Psoas muscle (tissue), 8 donors: ENCODE results near the gene STT3A. TPM values are rescaled to one million over a fixed set of nuclear protein-coding genes. Genes with fewer than 3 reads are reported as not detected.

Source experiments
- ATAC-seq, 4 donors: fragments of 200-7000 bp; cut with Tn5 transposase; one replicate each; pipeline ENCODE4 v1.9.1; 2020; ENCODE audit warnings: moderate library complexity in 3 of 4, mild to moderate bottlenecking in 2 of 4
- DNase-seq, 2 donors: peaks; one replicate each; pipeline ENCODE4 v3.0.0-alpha.2; 2020
- H3K27ac ChIP-seq: fragments of 200-600 bp; one replicate; pipeline ENCODE4 v1.8.0; 2022
- H3K27me3 ChIP-seq, 3 donors: fragments of 200-600 bp in 1 of 3; one replicate each; pipeline versions ENCODE4 v1.6.1 to v1.8.0; 2013 to 2022; ENCODE audit warnings: low read length in 2 of 3, mild to moderate bottlenecking in 2 of 3, moderate library complexity in 1 of 3; ENCODE audit not compliant: insufficient read depth in 3 of 3
- H3K36me3 ChIP-seq, 2 donors: fragments of 200-600 bp in 1 of 2; one replicate each; pipeline versions ENCODE4 v1.6.1 to v1.8.0; 2013 to 2022; ENCODE audit warnings: low read depth in 1 of 2, mild to moderate bottlenecking in 1 of 2, moderate library complexity in 1 of 2; ENCODE audit not compliant: insufficient read depth in 1 of 2
- H3K4me1 ChIP-seq: fragments of 200-600 bp; one replicate; pipeline ENCODE4 v1.8.0; 2022
- H3K4me3 ChIP-seq: fragments of 200-600 bp; one replicate; pipeline ENCODE4 v1.8.0; 2022; ENCODE audit warnings: mild to moderate bottlenecking
- H3K9me3 ChIP-seq: fragments of 200-600 bp; one replicate; pipeline ENCODE4 v1.8.0; 2022
- CTCF ChIP-seq: fragments of 200-600 bp; IDR thresholded peaks from one replicate; pipeline ENCODE4 v1.8.0; 2022; ENCODE audit warnings: antibody characterized with exemption
- WGBS, 3 donors: extraction: QIAGEN DNeasy Blood & Tissue Kit; methylation state at CpG; one replicate each; pipeline versions ENCODE4 v1.1.6 to v1.1.7; 2013; 5-methylcytosine and 5-hydroxymethylcytosine counted together
- intact Hi-C, 2 donors: fragments of 100-400 bp; cut with DNase I; formaldehyde crosslinking; loops; one replicate each; pipeline versions ENCODE4 v1.11.0 to v1.14.2; 2022
- polyA plus RNA-seq, 3 donors: library from polyadenylated mRNA; stranded (reverse); fragments of 200-250 nt; gene quantifications; one replicate each; pipeline ENCODE4 v1.2.3, GENCODE V29; 2013
- total RNA-seq, 4 donors: library from RNA; stranded (reverse); fragmentation: NEBNext Ultra II Directional in 2 of 4; extraction: Animal tissue kit (Norgen Biotek cat#: 25700) in 2 of 4; gene quantifications; one replicate each; pipeline versions ENCODE4 v1.2.1 to v1.2.4, GENCODE V29; 2021 to 2023
- donor health status: healthy with polysubstance abuse.
- donor health status: DM: no; HTN: no; CAD: no; lungs with moderate emphysema.
- donor health status: Bipolar disorder and iron deficiency.
- donor health status: healthy.
- donor health status: DM: yes; HTN: yes; CAD: no.
- donor health status: DM: no; HTN: no; CAD: no.
- donor health status: DM: no; HTN: no; CAD: no.
- donor health status: DM: yes; HTN: yes; CAD: no.

The STT3A gene
- total and polyA plus RNA-seq, 7 donors = 23.3 to 58.9 (median 31.4) TPM

- H3K9me3 ChIP-seq = no peaks in the 10 kb centered on the region
- H3K27ac ChIP-seq = no peak overlapping the region
- H3K4me3 ChIP-seq = no peak overlapping the region
- no peaks in the 10 kb centered on the region for H3K36me3 ChIP-seq
- no peaks in the 10 kb centered on the region for H3K4me1 ChIP-seq
- intact Hi-C loops = loop anchor here in 1 of 2 donors (10.0 kb wide), 1 partner anchor 320 kb away; the partner anchor contains the start of gene HYLS1
- WGBS, 3 donors = 62 to 77% (median 69%) methylated on average over 3 of the region's 3 CpGs
- ATAC-seq (no peak), DNase-seq (no peak)
- no peak for TF ChIP-seq CTCF
- H3K27me3 ChIP-seq = no peaks in the 10 kb centered on the region
Observed at GRCh38 chr11:125564357-125564756, 28.3 kb upstream of the STT3A start.

- TF ChIP-seq CTCF = no peak
- 87 to 94% (median 89%) methylated on average over 4 of the region's 4 CpGs for WGBS, 3 donors
- no peak overlapping the region for H3K4me3 ChIP-seq
- ATAC-seq (no peak), DNase-seq (no peak)
- H3K9me3 ChIP-seq = no peaks in the 10 kb centered on the region
- intact Hi-C loops = loop anchor here in 1 of 2 donors (5.0 to 10.0 kb wide), 2 partner anchors 319 to 609 kb away; partner anchors contain the start of gene HYLS1
- peaks cover 11% of the 10 kb centered on the region for H3K4me1 ChIP-seq
- H3K27ac ChIP-seq = no peak overlapping the region
- no peaks in the 10 kb centered on the region for H3K27me3 ChIP-seq
- no peaks in the 10 kb centered on the region for H3K36me3 ChIP-seq
Observed at GRCh38 chr11:125566235-125566634, 26.4 kb upstream of the STT3A start.

- ATAC-seq = peak; percentile 96
- intact Hi-C loops = loop anchor here in 1 of 2 donors (5.0 to 10.0 kb wide), 2 partner anchors 316 to 612 kb away; partner anchors contain the start of gene HYLS1
- WGBS, 3 donors = 1 to 2% (median 1%) methylated on average over 56 to 83 of the region's 83 CpGs
Observed at GRCh38 chr11:125568970-125569914, 23.4 kb upstream of the STT3A start, which contains the start of gene EI24. Gene EI24, plus strand, starts transcription at chr11:125569477. Its CDS starts 3,051 bp downstream, at chr11:125572528.

More at GRCh38 chr11:125568970-125569914, 23.4 kb upstream of the STT3A start, which contains the start of gene EI24:
- peak; percentile 76 for TF ChIP-seq CTCF
- Histone ChIP-seq H3K36me3 (peaks cover 4 to 21% of the 10 kb centered on the region in 2 donors), H3K27me3 (no peaks in the 10 kb centered on the region), H3K4me1 (peaks cover 21% of the 10 kb centered on the region), H3K9me3 (no peaks in the 10 kb centered on the region), H3K4me3 (peak within 1 kb of the TSS; percentile 96), H3K27ac (peak within 1 kb of the TSS; percentile 98)
- peak; percentile 94 to 95 for DNase-seq
